Spleen (tissue), 7 donors: ENCODE data around the gene LMOD1.

Experiments
- POLR2A ChIP-seq, 3 donors: fragments of 450-650 bp; IDR thresholded peaks; one replicate each; pipeline ENCODE4 v1.5.1; 2017; ENCODE audit warnings: antibody characterized with exemption in 3 of 3, mild to moderate bottlenecking in 1 of 3
- POLR2AphosphoS5 ChIP-seq, 3 donors: sonication (generic); formaldehyde crosslinking; IDR thresholded peaks; one replicate each; pipeline ENCODE4 v1.5.1; 2017; ENCODE audit warnings: antibody characterized with exemption in 3 of 3
- TF ChIP-seq, protein P1 (sequence below), 11 experiments: fragments of 200-600 bp in 7 of 11; fragments of 450-650 bp in 4 of 11; sonication (generic) in 4 of 11; IDR thresholded peaks in 8 of 11; conservative IDR thresholded peaks in 3 of 11; 1 replicate in 7 of 11; 2 replicates in 4 of 11; pipeline versions ENCODE4 v1.4.0 to v1.8.0; 2016 to 2021; ENCODE audit warnings: antibody characterized with exemption in 11 of 11, inconsistent platforms in 4 of 11, mild to moderate bottlenecking in 1 of 11
- donor health status: DM: no; HTN: no; CAD: no; lungs with moderate emphysema.
- donor health status: DM: no; HTN: no; CAD: no.
- donor health status: DM: no; HTN: no; CAD: no.

DNA sequence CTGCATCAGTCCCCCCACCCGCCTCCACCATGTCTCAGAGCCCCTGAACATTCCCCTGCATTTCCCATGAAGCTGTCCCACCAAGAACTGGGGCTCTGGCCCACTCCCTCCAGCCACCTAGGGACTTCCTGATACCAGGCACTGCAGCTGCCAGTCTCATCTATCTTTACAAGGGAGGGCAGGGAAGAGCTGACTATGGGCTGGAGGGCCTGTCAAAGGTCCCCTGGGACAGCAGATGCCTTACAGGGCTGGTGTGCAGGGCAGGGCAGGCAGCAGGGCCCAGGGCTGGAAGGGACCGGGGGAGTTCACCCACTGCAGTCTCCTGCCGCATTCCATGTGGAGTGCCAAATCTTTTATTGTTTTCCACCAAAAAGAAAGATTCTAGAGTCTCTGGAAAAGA lies 40.0 kb downstream of the LMOD1 start:
- TF ChIP-seq, protein P1, sequence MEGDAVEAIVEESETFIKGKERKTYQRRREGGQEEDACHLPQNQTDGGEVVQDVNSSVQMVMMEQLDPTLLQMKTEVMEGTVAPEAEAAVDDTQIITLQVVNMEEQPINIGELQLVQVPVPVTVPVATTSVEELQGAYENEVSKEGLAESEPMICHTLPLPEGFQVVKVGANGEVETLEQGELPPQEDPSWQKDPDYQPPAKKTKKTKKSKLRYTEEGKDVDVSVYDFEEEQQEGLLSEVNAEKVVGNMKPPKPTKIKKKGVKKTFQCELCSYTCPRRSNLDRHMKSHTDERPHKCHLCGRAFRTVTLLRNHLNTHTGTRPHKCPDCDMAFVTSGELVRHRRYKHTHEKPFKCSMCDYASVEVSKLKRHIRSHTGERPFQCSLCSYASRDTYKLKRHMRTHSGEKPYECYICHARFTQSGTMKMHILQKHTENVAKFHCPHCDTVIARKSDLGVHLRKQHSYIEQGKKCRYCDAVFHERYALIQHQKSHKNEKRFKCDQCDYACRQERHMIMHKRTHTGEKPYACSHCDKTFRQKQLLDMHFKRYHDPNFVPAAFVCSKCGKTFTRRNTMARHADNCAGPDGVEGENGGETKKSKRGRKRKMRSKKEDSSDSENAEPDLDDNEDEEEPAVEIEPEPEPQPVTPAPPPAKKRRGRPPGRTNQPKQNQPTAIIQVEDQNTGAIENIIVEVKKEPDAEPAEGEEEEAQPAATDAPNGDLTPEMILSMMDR (IDR thresholded peaks at IDR 0.05 in 8 of 11, conservative IDR thresholded peaks at IDR 0.05 in 3 of 11) = no peak
- TF ChIP-seq POLR2AphosphoS5 (IDR thresholded peaks at IDR 0.05) = no peak
- no peak for TF ChIP-seq POLR2A (IDR thresholded peaks at IDR 0.05)
